Right lobe of liver (tissue), 6 donors: ENCODE measurements around the gene CDT1. TPM values are rescaled to one million over a fixed set of nuclear protein-coding genes. Genes with fewer than 3 reads are reported as not detected.

ENCODE experiments used
- ATAC-seq, 4 donors: fragments of 200-7000 bp; cut with Tn5 transposase; one replicate each; pipeline ENCODE4 v1.9.1; 2020; ENCODE audit warnings: mild to moderate bottlenecking in 4 of 4, moderate library complexity in 4 of 4
- DNase-seq, 3 donors: peaks; one replicate each; pipeline ENCODE4 v3.0.0-alpha.2; 2020
- H3K27ac ChIP-seq, 3 donors: fragments of 200-600 bp; one replicate each; pipeline ENCODE4 v1.8.0; 2022
- H3K27me3 ChIP-seq, 2 donors: fragments of 200-600 bp; one replicate each; pipeline ENCODE4 v1.8.0; 2022
- H3K36me3 ChIP-seq, 4 donors: fragments of 200-600 bp; sonication (generic) in 1 of 4; one replicate each; pipeline versions ENCODE4 v1.5.1 to v1.8.0; 2017 to 2022; ENCODE audit warnings: control low read depth in 1 of 4
- H3K4me1 ChIP-seq, 4 donors: fragments of 200-600 bp; sonication (generic) in 1 of 4; one replicate each; pipeline versions ENCODE4 v1.5.1 to v1.8.0; 2017 to 2022; ENCODE audit warnings: control low read depth in 1 of 4
- H3K4me3 ChIP-seq, 3 donors: fragments of 200-600 bp; one replicate each; pipeline ENCODE4 v1.8.0; 2022
- H3K9me3 ChIP-seq, 4 donors: fragments of 200-600 bp; sonication (generic) in 1 of 4; one replicate each; pipeline versions ENCODE4 v1.5.1 to v1.8.0; 2017 to 2022; ENCODE audit warnings: control low read depth in 1 of 4
- CTCF ChIP-seq, 4 donors: fragments of 200-600 bp in 3 of 4; fragments of 450-650 bp in 1 of 4; IDR thresholded peaks; one replicate each; pipeline versions ENCODE4 v1.5.1 to v1.8.0; 2016 to 2022; ENCODE audit warnings: antibody characterized with exemption in 4 of 4, mild to moderate bottlenecking in 2 of 4
- POLR2A ChIP-seq: fragments of 450-650 bp; IDR thresholded peaks from one replicate; pipeline ENCODE4 v1.6.1; 2017; ENCODE audit warnings: antibody characterized with exemption, mild to moderate bottlenecking
- WGBS: methylation state at CpG from one replicate; pipeline ENCODE4 v1.1.6; 2018; ENCODE audit warnings: low coverage, low lambda C conversion rate; ENCODE audit not compliant: insufficient coverage; ENCODE audit errors: missing lambda C conversion rate; 5-methylcytosine and 5-hydroxymethylcytosine counted together
- intact Hi-C, 2 donors: fragments of 100-400 bp; cut with DNase I; formaldehyde crosslinking; loops; one replicate each; pipeline versions ENCODE4 v1.11.2 to v1.14.1; 2022
- total RNA-seq, 6 experiments: library from RNA; depleted of rRNA in 2 of 6; stranded (reverse); fragments of >200 nt in 2 of 6; fragmentation: NEBNext Ultra II Directional in 3 of 6; extraction: Animal tissue kit (Norgen Biotek cat#: 25700) in 3 of 6; gene quantifications; one replicate each; pipeline versions ENCODE4 v1.1.0 to v1.2.4, GENCODE V29; 2016 to 2023
- donor health status: DM: no; HTN: yes; CAD: no.
- donor health status: DM: no; HTN: no; CAD: no.
- donor health status: DM: no; HTN: no; CAD: no.
- donor health status: DM: no; HTN: yes; CAD: no.
- donor health status: DM: no; HTN: yes; CAD: no.

CDT1 gene
- total RNA-seq, 6 experiments from 2014 or later, result 0.22 to 9.6 (median 0.42) TPM

DNA sequence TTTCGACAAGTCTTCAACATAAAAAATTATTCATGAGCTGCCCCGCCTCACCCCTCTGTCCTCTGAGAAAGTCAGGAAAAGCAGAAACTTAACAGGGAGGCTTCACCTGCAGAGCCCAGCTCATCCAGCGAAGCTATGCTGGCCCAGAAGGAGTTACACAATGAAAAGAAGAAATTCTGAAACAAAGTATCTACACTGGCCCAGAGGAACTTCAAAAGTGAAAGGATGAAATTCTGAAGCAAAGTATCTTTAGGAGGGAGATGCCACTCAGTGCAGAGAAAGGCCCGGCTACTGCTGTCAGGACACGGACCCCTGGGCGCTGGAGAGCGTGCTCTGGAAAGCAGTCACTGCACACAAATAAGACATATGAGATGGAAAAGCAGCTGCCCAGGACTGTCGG, 51.6 kb downstream of the CDT1 start:
- intact Hi-C loops, result no loop called here
- peaks cover 0 to 18% (median 7%) of the 10 kb centered on the region in 4 donors for H3K4me1 ChIP-seq
- ATAC-seq (no peak), DNase-seq (no peak)
- TF ChIP-seq CTCF (IDR thresholded peaks at IDR 0.05), result no peak
- TF ChIP-seq POLR2A, result no peak
- WGBS, result 85% methylated on average over 8 of the region's 8 CpGs
- no peak overlapping the region for H3K4me3 ChIP-seq
- no peak overlapping the region for H3K27ac ChIP-seq
- H3K9me3 ChIP-seq, result no peaks in the 10 kb centered on the region
- peaks cover 0 to 15% (median 2%) of the 10 kb centered on the region in 4 donors for H3K36me3 ChIP-seq
- no peaks in the 10 kb centered on the region for H3K27me3 ChIP-seq

GRCh38 chr16:88855736-88856121, 52.1 kb downstream of the CDT1 start:
- WGBS, result 90% methylated on average over 10 of the region's 13 CpGs
- no peaks in the 10 kb centered on the region for H3K9me3 ChIP-seq
- H3K4me1 ChIP-seq, result peaks cover 0 to 18% (median 7%) of the 10 kb centered on the region in 4 donors
- intact Hi-C loops, result no loop called here
- H3K27ac ChIP-seq, result no peak overlapping the region
- DNase-seq (no peak), ATAC-seq (no peak)
- H3K36me3 ChIP-seq, result peaks cover 0 to 21% (median 5%) of the 10 kb centered on the region in 4 donors
- no peaks in the 10 kb centered on the region for H3K27me3 ChIP-seq
- no peak for TF ChIP-seq POLR2A
- no peak for TF ChIP-seq CTCF (IDR thresholded peaks at IDR 0.05)
- H3K4me3 ChIP-seq, result peak overlapping the region; percentile 94 to 98 (median 96)

DNA sequence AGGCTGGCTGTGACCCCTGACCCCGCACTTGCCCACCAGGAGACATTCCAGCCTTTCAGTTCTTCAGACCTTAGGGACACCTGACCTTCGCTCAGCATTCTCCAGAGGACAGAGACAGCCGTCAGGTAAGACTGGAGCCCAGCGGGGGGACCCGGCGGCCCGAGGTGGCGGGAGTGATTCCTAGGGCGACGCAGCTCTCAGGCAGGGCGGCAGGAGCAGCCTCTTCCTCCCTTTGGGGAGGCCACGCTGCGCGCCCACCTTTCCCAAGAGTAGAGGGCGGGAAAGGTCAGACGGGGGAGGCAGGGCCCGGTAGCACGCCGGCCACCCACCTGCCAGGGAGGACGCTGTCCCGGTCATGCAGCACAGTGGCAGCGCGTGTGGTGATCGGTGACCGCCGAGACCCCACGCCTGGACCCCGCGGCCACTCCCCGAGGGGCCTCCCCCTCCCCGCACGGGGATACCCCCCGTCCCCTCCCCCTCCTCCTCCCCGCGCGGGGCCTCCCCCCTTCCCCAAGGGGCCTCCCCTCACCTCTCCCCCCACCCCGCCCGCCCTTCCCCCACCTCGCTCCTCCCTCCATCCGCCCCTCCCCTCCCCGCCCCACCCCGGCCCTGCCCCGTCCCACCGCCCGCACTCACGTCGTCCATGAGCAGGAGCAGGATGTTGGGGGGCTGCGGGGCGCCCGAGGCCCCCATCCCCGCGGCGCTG, 52.7 kb downstream of the CDT1 start:
- 2% methylated on average over 21 of the region's 53 CpGs for WGBS
- DNase-seq, result peak in 1 of 3 donors; percentile 46

More for the DNA sequence above, 52.7 kb downstream of the CDT1 start:
- peak overlapping the region; percentile 94 to 98 (median 96) for H3K4me3 ChIP-seq
- ATAC-seq, result peak in 1 of 4 donors; percentile 2
- H3K36me3 ChIP-seq, result peaks cover 0 to 26% (median 5%) of the 10 kb centered on the region in 4 donors
- H3K9me3 ChIP-seq, result no peaks in the 10 kb centered on the region
- intact Hi-C loops, result no loop called here
- TF ChIP-seq POLR2A (no peak), CTCF (IDR thresholded peaks at IDR 0.05) (no peak)
- H3K27me3 ChIP-seq, result no peaks in the 10 kb centered on the region
- H3K4me1 ChIP-seq, result peaks cover 0 to 18% (median 7%) of the 10 kb centered on the region in 4 donors
- H3K27ac ChIP-seq, result peak overlapping the region in 1 of 3 donors; percentile 64
